Keratinocyte (primary cell): Measurements from ENCODE around the gene SPOCK1. TPM values are rescaled to one million over a fixed set of nuclear protein-coding genes. Genes with fewer than 3 reads are reported as not detected.

Experiments
- DNase-seq: peaks from one replicate; pipeline ENCODE4 v3.0.0-alpha.2; 2011; ENCODE audit warnings: low read depth, missing footprints, low spot score
- FAIRE-seq: peaks from 2 replicates; lab custom pipeline; 2011; peaks lifted over from hg19 to GRCh38; lab: Jason Lieb, UNC
- H2AFZ ChIP-seq: 2 replicates; pipeline ENCODE4 v1.6.0; 2012; ENCODE audit warnings: low read length, control low read depth, inconsistent platforms; ENCODE audit not compliant: control insufficient read depth
- H3K27ac ChIP-seq: 2 replicates; pipeline ENCODE4 v1.5.1; 2011; ENCODE audit warnings: low read length; ENCODE audit not compliant: control insufficient read depth, insufficient read depth
- H3K27me3 ChIP-seq: 3 replicates; pipeline ENCODE4 v1.6.0; 2011; ENCODE audit warnings: low read length; ENCODE audit not compliant: control insufficient read depth, insufficient read depth; ENCODE audit errors: extremely low read depth
- H3K36me3 ChIP-seq, 2 experiments: 2 replicates in 1 of 2; 3 replicates in 1 of 2; pipeline ENCODE4 v1.5.1; 2011; ENCODE audit warnings: low read length in 2 of 2, mild to moderate bottlenecking in 1 of 2; ENCODE audit not compliant: control insufficient read depth in 2 of 2, insufficient read depth in 2 of 2; ENCODE audit errors: extremely low read depth in 1 of 2
- H3K4me1 ChIP-seq: 3 replicates; pipeline ENCODE4 v1.5.1; 2011; ENCODE audit warnings: low read length; ENCODE audit not compliant: control insufficient read depth, insufficient read depth; ENCODE audit errors: extremely low read depth
- H3K4me2 ChIP-seq: 3 replicates; pipeline ENCODE4 v1.6.0; 2011; ENCODE audit warnings: low read depth, low read length; ENCODE audit not compliant: control insufficient read depth, insufficient read depth; ENCODE audit errors: extremely low read depth
- H3K4me3 ChIP-seq, 3 experiments: fragments of 200-600 bp in 1 of 3; sonication (generic) in 1 of 3; 2 replicates in 2 of 3; 3 replicates in 1 of 3; pipeline ENCODE4 v1.5.1; 2011 to 2016; ENCODE audit warnings: low read length in 3 of 3, mild to moderate bottlenecking in 3 of 3, control low read depth in 2 of 3, inconsistent platforms in 1 of 3, low read depth in 1 of 3, mixed read lengths in 1 of 3, mixed run types in 1 of 3, moderate library complexity in 1 of 3; ENCODE audit not compliant: control insufficient read depth in 2 of 3, insufficient read depth in 2 of 3; ENCODE audit errors: extremely low read depth in 1 of 3
- H3K79me2 ChIP-seq: 2 replicates; pipeline ENCODE4 v1.6.0; 2012; ENCODE audit warnings: low read length; ENCODE audit not compliant: control insufficient read depth, insufficient read depth
- H3K9ac ChIP-seq: 3 replicates; pipeline ENCODE4 v1.6.0; 2011; ENCODE audit warnings: low read length; ENCODE audit not compliant: control insufficient read depth, insufficient read depth; ENCODE audit errors: extremely low read depth
- H3K9me1 ChIP-seq: 3 replicates; pipeline ENCODE4 v1.6.0; 2011; ENCODE audit warnings: low read length; ENCODE audit not compliant: control insufficient read depth, insufficient read depth; ENCODE audit errors: extremely low read depth
- H3K9me3 ChIP-seq: 2 replicates; pipeline ENCODE4 v1.5.1; 2012; ENCODE audit warnings: low read depth, low read length; ENCODE audit not compliant: control insufficient read depth
- H4K20me1 ChIP-seq: 3 replicates; pipeline ENCODE4 v1.6.0; 2011; ENCODE audit warnings: low read length; ENCODE audit not compliant: control insufficient read depth, insufficient read depth; ENCODE audit errors: extremely low read depth
- CTCF ChIP-seq, 3 experiments: IDR thresholded peaks in 1 of 3; conservative IDR thresholded peaks in 1 of 3; optimal IDR thresholded peaks in 1 of 3; 2 replicates in 2 of 3; 3 replicates in 1 of 3; pipeline versions ENCODE3 to v1.5.1; 2011; ENCODE audit warnings: low read length in 3 of 3, mild to moderate bottlenecking in 3 of 3, moderate library complexity in 2 of 3, control low read depth in 1 of 3, inconsistent platforms in 1 of 3; ENCODE audit not compliant: insufficient read depth in 2 of 3; ENCODE audit errors: extremely low read depth in 1 of 3
- EZH2 ChIP-seq: IDR thresholded peaks from one replicate; pipeline ENCODE4 v1.6.1; 2012; ENCODE audit warnings: inconsistent platforms, mild to moderate bottlenecking, low read length, moderate library complexity
- dilution Hi-C: fragments of 300-500 bp; cut with MboI; formaldehyde crosslinking; loops from one replicate; pipeline ENCODE4 v1.7.0; 2020; ENCODE audit warnings: low sequenced_read_pairs; ENCODE audit not compliant: extremely low pct_ligation_motif_present
- polyA plus RNA-seq, 5 experiments: library from polyadenylated mRNA; depleted of rRNA in 3 of 5; stranded (reverse) in 3 of 5; stranded (forward) in 1 of 5; unstranded in 1 of 5; fragments of >200 nt; gene quantifications; 1 replicate in 1 of 5; 2 replicates in 3 of 5; 3 replicates in 1 of 5; pipeline versions ENCODE4 v1.2.1 to v1.2.3, GENCODE V29; 2011 to 2012; ENCODE audit warnings: missing spikeins in 2 of 5, low read depth in 1 of 5, low replicate concordance in 1 of 5

Gene SPOCK1
- polyA plus RNA-seq, 1 donor (not counting 4 experiments of a cell fraction or from before 2014, with no cell fraction given) = 5.5 TPM

- H3K4me3 ChIP-seq = no peak overlapping the region
- no peaks in the 10 kb centered on the region for H4K20me1 ChIP-seq
- no peak overlapping the region for H3K9ac ChIP-seq
- no peaks in the 10 kb centered on the region for H3K9me1 ChIP-seq
- no peak for DNase-seq
- H3K4me2 ChIP-seq = no peak overlapping the region
- H3K79me2 ChIP-seq = no peaks in the 10 kb centered on the region
- H3K27ac ChIP-seq = no peak overlapping the region
- H3K4me1 ChIP-seq = no peaks in the 10 kb centered on the region
- dilution Hi-C loops = no loop called here
- H3K9me3 ChIP-seq = no peaks in the 10 kb centered on the region
- H3K36me3 ChIP-seq = no peaks in the 10 kb centered on the region
- no peak overlapping the region for H2AFZ ChIP-seq
- TF ChIP-seq EZH2 (no peak), CTCF (optimal IDR thresholded peaks at IDR 0.05 in 1 of 3, IDR thresholded peaks at IDR 0.05 in 1 of 3, conservative IDR thresholded peaks at IDR 0.05 in 1 of 3; ENCODE audit: extremely low read depth in 1 of 3, insufficient read depth in 2 of 3, low read length in 3 of 3) (no peak)
- no peak for FAIRE-seq
- no peaks in the 10 kb centered on the region for H3K27me3 ChIP-seq
Observed at GRCh38 chr5:137450759-137451158, 48.4 kb downstream of the SPOCK1 start.

DNA sequence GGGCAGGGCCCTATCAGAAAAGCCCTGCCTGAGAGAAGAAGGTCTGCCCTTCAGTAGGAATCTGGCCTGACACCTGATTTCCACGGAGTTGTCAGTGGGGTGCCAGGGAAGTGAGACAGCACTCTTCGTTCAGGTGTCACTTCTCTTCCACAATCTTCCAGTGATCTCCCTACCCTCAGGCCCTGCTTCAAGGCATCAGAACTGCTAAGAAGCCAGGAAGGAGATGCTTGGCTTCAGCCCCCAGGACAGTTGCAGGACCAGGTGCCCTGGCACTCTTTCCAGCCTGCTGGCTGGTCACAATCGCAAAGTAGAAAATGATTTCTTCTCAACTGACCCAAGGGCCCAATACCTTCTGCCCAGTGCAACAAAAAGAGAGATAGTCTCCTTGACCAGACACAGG lies 50.3 kb downstream of the SPOCK1 start:
- H2AFZ ChIP-seq = no peak overlapping the region
- H3K79me2 ChIP-seq = no peaks in the 10 kb centered on the region
- no peaks in the 10 kb centered on the region for H3K36me3 ChIP-seq
- H4K20me1 ChIP-seq = no peaks in the 10 kb centered on the region
- no peaks in the 10 kb centered on the region for H3K9me1 ChIP-seq
- no peak overlapping the region for H3K27ac ChIP-seq
- no peaks in the 10 kb centered on the region for H3K4me1 ChIP-seq
- no peaks in the 10 kb centered on the region for H3K27me3 ChIP-seq
- no peak for DNase-seq
- H3K4me2 ChIP-seq = no peak overlapping the region
- H3K9ac ChIP-seq = no peak overlapping the region
- no peak overlapping the region for H3K4me3 ChIP-seq
- dilution Hi-C loops = no loop called here
- no peaks in the 10 kb centered on the region for H3K9me3 ChIP-seq
- FAIRE-seq = no peak
- TF ChIP-seq CTCF (optimal IDR thresholded peaks at IDR 0.05 in 1 of 3, IDR thresholded peaks at IDR 0.05 in 1 of 3, conservative IDR thresholded peaks at IDR 0.05 in 1 of 3; ENCODE audit: extremely low read depth in 1 of 3, insufficient read depth in 2 of 3, low read length in 3 of 3) = no peak
- TF ChIP-seq EZH2 = no peak
